Dedifferentiated amniotic fluid mesenchymal stem cell (primary cell): ENCODE measurements around the gene SLC34A1.
"Not testable (repeated sequence)": the region's sequence is repeated elsewhere in the genome, so short reads cannot be mapped to it uniquely, and the experiment has no call there.

ENCODE experiments used
- DNase-seq: peaks from one replicate; pipeline ENCODE4 v3.0.0-alpha.2; 2016; ENCODE audit errors: extremely low spot score

SLC34A1 gene

DNA sequence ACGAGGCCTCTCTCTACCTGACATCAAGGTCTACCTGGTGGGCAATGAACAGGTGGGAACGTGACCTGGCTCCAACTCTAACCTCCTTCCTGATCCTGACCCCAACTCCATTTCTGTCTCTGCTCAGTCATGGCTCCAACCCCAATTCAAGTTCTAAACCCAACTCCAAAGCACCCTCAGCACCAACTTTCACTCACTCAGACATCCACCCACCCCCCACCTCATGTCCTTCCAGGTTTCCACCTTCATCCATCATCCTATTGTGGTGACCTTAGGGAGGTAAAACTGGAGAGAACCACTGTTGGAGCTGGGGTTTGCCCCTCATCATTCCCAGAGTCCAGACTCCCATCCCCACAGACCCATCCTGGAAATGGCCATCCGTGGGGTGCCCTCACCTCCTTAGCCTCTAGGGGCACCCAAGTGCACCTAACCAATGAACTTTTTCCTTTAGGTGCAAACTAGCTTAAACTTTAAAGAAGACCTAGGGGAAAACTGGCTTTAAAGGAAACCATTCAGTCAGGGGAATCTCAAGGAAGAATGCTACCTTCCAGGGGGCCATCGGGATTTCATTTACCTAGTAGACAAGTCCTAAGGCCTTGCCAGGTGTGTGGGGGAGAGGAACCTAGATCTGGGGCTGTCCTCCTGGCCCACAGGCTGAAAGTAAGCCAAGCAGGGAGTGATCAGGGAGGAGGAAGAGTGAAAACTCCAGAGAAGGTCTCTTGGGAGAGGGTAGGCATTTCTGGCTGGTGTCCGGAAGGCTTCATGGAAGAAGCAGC is 15.2 kb upstream of the SLC34A1 start:
- no peak for DNase-seq

DNA sequence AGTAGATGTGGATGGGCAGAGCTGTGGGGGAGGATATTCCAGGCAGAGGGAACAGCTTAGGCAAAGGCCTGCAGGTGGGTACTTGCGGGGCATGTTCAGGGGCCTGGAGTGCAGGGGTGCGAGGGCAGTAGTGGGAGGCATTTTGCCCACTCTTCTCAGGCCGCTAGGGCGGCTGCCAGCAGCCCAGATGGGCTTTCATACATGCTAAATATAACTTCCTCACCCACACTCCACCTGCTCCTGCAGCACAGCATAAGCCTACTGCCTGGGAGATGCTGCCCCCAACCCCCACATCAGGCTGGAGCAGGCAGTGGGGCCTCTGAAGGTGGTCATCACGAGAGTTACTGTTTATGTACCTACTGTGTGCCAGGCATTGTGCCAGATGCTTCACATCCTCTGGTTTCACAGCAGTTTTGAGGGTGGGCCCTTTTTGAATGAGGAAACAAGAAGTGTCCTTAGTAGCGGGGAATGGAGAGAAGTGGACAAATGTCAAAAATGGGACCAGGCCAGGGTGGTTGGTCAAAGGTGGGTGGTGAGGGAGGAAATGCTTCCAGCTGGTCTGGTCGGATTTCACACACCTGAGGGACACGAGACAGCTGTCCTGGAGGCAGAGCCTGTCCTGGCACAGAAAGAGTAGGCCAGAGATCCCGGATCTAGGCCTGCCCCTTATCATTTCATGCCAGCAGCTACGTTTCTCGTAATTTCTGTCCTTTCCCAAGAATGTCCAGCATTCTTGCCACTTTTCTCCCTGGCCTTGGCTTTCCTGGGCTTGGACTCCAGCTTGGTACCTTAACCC is 14.4 kb upstream of the SLC34A1 start:
- no peak for DNase-seq

DNA sequence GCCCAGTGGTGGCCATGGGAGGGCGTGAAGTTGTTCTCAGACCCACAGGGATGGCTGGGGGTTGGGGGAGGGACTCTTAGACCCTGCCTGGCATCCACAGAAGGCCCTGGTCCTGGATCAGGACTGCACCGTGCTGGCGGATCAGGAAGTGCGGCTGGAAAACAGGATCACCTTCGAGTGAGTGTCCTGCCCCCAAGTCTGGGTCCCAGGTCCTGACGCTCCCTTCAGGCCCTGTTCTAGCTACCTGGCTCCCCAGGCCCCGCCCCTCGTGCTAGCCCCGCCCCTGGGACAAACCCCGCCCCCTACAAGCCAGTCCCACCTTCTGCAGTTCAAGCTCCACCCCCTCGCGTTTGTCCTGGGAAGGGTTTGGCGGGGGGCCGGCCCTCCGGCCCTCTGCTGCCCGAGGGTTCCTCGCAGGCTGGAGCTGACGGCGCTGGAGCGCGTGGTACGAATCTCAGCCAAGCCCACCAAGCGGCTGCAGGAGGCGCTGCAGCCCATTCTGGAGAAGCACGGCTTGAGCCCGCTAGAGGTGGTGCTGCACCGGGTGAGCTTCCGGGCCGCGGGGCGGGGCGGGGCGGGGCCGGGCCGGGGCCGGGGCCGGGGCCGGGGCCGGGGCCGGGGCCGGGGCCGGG is 13.6 kb upstream of the SLC34A1 start:
- DNase-seq, result peak; percentile 47

DNA sequence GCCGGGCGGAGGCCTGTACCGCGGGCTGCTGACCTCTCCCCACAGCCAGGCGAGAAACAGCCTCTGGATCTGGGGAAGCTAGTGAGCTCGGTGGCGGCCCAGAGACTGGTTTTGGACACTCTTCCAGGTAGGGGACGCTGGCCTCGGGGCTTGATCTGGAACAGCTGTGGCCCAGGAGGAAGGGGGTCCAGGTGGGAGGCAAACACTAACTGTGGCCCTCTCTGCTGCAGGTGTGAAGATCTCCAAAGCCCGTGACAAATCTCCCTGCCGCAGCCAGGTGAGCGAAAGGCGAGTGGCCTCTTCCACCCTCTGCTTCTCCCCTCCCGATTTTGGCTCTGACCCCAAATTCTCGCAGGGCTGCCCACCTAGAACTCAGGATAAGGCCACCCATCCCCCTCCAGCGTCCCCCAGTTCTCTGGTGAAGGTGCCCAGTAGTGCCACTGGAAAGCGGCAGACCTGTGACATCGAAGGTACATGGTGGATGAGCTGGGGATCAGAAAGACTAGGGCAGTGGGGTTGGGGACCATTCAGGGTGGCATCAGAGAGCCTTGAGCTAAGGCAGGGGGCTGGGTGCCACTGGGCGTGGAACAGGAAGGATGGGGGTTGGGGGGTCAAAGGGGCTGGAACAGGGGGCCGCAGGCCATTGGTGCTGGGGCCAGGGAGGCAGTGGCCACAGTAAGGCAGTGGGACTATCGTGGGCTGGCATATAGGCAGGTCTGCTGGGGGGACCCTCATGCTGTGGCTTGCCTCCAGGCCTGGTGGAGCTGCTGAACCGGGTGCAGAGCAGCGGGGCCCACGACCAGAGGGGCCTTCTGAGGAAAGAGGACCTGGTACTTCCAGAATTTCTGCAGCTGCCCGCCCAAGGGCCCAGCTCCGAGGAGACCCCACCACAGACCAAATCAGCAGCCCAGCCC is 12.9 kb upstream of the SLC34A1 start:
- DNase-seq, result no peak

DNA sequence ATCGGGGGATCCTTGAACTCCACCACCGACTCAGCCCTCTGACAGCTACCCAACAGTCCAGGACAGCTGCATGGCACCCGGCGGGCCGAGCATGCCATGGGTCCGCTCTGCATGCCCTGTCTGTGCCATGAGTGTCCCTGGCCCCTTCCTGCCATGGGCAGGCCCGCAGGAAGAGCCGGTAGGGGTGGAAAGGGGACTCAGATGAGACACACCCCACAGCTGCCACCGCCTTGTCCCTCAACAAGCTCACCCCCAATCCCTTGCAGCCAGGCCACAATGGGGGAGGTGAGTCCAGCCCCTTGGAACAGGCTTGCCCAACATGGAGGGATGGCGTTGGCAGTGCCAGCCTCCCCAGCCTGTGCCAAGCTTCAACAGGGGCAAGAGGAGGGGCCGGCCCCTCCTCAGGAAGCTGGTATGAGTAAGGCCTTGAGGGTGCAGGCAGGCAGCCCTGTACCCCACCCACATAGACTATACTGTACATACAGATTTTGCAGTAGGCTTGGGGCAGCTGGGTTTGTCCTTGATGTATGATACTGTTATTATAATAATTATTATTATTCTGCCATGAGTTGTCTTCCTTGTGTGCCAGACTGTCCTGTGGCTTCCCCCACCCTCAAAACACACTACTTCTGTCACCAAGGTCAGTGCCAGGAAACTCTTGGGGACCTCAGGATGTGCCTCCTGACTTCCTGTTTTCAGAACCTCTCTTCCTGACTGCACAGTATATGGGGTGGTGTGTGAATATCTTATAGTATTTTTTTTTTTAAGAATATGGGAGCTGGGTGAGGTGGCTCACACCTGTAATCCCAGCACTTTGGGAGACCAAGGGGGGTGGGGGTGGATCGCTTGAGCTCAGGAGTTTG is 12.0 kb upstream of the SLC34A1 start:
- no peak for DNase-seq

DNA sequence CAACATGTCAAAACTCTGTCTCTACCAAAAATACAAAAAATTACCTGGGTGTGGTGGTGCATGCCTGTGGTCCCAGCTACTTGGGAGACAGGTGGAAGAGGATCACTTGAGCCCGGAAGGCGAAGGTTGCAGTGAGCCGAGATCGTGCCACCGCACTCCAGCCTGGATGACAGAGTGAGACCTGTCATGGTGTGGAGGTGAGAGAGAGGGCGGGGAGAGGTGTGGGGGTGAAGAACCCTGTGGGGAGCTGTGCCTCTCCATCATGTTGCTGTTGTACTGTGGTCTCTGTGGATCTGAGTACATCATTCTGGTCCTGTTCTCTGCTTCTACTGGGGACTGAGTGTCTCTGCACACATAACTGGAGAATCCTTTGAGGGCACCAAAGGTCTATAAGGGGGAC is 11.3 kb upstream of the SLC34A1 start:
- DNase-seq, result no peak

DNA sequence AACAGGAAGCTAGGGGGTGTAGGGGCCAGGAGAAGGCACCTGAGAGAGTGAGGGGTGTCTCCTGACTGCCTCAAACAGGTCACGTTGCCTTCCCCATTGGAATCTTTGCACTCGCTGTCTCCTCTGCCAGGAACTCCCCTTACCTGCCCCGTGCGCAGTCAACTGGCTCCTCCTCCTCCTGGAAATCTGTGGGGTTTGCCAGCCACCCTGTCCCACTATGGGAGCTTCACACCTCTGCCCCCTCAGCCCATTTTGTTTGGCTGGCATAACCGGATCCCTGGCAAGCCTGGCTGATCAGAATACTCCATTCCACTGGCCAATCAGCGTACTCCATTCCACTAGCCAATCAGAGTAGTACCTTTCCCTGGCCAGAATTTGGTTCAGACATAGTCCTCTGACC is 10.4 kb upstream of the SLC34A1 start:
- DNase-seq, result no peak

DNA sequence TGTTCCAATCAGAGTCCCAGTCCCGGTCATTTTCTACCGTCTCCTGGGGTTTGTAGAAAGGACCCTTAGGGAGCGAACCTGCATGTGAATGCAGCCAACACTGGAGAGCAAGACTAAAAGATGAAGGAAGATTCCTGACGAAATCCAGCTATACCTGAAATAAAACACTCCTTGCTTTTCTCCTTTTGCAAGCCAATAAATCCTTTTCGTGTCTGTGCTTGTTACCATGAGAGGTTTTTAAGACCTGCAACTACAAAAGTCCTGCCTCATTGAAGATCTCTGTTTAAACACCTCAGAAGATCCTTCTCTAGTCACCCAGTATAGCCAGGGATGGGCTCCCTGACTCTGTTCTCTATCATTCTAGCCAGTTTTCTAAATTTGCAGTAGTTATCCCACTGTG is 10.0 kb upstream of the SLC34A1 start:
- no peak for DNase-seq

DNA sequence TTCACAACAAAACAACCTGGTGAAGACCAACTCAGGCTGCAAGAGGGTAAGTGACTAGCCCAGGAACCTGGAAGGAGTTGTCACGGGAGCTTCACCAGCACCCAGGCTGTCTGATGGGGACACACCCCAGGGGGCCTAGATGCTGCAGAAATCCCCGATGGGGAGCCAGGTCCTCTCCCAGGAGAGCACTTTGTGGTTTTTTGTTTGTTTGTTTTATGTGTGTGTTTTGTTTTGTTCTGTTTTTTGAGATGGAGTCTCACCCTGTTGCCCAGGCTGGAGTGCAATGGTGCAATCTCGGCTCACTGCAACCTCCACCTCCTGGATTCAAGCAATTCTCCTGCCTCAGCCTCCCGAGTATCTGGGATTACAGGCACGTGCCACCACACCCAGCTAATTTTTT is 8.7 kb upstream of the SLC34A1 start:
- not testable (repeated sequence) for DNase-seq

DNA sequence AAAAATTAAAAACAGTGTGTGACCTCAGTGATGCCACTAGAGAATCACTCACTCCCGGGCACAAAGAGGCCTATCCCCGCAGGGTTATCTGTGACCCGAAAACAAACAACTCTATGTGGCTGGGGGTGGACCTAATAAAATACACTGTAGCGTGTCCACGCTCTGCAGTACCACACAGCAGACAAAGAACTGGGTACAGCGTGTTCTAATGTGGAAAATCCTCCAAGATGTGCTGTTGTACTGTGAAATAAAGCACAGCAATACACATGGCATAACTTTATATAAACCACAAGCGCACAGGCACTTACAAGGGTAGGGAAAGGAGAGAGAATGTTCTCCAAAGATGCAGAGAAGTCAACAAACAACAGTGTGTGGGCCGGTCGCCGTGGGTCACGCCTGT is 8.1 kb upstream of the SLC34A1 start:
- DNase-seq, result no peak

DNA sequence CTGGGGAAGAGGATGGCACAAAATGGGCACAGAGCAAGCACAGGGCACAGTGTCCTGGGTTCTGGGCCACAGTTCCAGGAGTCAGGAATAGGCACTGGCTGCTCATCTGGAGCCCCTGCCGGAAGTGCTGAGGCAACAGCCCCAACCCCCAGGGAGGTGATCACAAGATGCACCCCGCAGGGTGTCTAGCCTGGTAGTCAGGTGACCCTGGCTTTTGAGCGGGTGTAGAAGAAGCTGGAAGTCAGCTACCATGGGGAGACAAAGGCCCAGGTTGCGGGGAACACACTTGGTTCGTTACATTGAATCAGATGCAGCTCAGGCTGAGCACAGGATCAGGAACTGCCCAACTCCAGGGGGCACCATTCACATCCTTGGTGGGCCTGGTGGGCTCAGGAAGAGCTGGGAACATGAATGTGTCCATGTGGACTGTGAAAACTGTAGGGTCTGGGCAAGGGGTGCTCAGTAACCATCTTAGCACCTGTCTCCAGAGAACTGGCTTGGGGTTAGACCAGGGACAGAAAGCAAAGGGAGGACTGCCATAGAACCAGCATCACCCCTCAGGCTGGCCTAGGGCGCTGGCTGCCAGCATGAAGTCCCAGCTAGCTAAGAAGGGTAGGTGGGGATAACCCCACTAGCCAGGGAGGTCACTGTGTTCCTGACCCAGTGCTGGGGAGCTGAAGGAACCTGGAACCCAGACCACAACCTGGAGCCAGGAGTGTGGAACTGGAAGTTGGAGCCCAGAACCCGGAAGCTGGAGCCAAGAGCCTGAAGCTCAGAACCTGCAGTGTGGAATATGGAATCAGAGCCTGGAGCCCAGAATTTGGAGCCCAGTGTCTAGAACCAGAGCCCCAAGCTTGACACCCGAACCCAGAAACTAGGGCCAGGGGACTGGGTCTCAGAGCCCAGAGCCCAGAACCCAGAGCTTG is 6.1 kb upstream of the SLC34A1 start:
- no peak for DNase-seq

DNA sequence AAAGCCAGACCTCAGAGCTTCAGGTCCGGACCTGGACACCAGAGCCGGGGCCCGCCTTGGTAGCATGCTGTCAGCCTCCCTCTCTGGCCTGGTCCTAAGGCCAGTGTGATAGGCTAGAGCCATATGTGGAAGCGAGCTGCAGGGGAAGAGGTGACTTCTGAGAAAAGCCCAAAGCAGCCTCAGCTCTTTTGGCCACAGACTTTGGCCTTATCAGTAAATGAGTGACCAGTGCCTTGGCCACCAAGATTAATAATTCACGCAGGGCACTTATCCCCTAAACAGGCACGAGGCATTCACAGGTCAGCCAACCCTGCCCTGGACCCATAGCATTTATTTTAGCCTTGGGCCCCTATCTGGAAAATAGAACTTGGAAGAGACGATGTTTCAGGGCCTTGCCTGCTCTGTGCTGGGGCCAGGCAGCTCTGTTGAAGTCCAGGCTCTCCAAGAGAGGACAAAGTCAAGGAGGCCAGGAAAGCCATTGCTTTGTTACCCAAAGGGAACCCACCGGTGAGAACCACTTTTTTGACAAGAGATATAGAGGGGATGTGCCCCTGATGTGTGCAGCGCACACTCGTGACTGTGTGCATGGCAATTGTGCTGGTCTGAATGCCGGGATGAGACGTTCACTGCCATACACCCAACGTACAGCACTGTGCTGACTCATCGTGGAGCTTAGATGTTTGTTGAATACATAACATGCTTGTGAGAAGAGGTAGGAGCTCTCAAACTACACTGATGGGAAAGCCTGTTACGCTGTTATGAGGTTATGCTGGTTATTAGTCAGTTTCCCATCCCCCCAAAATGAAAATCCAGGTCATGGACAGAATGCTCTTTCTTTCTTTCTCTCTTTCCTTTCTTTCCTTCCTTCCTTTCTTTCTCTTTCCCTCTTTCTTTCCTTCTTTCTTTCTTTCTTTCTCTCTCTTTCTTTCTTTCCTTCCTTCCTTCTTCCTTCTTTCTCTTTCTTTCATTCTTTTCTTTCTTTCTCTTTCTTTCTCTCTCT is 5.0 kb upstream of the SLC34A1 start:
- DNase-seq, result peak; percentile 77

DNA sequence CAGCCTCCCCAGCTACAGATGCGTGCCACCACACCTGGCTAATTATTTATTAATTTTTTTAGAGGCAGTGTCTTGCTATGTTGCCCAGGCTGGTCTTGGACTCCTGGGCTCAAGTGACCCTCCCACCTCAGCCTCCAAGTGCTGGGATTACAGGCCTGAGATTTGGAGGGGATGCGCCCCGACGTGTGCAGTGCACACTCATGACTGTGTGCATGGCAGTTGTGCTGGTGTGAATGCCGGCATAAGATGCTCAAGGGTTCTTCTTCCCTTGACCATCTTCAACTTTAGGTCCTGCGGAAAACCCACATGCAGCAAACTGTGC is 3.5 kb upstream of the SLC34A1 start:
- no peak for DNase-seq

DNA sequence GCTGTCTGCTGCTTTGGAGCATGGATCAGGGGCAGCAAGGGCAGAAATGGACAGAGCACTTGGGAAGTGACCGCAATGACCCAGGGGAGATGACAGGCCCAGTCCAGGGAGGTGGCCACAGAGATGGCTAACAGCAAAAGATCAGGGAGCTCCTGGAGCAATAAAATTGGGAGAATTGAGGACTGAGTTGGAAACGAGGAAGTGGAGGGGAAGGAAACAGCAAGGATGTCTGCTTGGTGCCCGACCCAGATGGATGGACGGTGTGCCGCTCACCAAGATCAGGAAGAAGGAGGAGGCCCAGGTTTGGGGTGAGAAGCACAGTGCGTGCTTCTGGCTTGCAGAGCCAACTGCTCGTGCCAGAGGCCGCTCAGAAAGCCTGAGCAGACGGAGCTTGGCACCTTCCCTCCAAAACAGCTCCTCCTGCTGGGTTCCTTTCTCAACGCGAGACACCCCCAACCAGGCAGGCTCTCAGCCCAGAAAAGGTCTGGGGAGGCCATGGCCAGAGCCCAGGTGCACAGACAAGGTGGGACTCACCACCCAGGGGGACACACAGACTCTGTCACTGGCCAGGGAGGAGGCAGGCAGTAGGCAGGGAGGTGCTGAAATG is 1.7 kb upstream of the SLC34A1 start:
- no peak for DNase-seq

DNA sequence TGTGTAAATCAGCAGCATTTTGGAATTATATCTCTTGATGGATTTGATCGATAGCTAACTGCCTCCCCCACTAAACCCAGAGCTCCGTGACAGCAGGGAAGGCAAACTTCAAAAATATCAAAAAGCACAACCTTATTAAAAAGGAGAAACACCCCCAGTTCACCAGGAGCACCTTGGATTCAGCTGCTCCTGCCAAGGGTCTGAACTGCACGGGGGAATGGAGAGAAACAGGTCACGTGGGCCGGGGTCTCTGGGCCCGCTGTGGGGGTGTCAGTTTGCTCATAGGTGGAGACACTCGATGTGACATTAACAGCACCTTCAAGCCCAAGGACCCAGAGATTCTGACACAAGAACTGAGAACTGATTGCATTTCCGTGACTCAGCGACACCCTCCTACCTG is 1.1 kb upstream of the SLC34A1 start:
- DNase-seq, result no peak

DNA sequence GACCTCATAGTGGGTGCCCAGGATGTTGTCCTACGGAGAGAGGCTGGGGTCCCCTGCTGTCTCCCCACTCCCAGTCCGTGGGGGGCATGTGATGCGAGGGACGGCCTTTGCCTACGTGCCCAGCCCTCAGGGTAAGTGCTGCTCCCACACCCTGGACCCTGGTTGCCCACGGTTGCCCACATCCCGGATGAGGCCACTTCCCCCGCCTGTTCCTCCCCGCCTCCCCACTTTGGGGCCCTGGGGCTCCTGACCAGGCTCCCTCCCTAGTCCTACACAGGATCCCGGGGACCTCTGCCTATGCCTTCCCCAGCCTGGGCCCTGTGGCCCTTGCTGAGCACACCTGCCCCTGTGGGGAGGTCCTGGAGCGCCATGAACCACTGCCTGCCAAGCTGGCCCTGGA is 1.5 kb downstream of the SLC34A1 start:
- DNase-seq, result no peak

DNA sequence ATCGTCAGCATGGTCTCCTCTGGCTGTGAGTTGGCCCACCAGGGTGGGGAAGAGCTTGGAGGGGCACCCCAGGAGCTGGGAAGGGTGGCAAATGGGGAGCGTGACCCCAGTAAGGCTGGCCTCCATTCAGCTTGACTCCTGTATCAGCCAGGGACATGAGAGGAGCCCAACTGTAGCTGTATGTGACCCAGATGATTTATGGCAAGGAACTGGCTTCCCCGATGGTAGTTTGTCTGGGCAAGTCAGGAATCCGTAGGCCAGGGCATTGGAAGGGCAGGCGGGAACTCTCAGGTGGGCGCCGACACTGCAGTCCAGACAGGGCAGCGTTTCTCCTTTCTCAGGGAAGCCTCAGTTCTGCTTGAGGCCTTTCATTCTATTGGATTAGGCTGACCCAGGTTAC is 2.3 kb downstream of the SLC34A1 start:
- DNase-seq, result no peak

DNA sequence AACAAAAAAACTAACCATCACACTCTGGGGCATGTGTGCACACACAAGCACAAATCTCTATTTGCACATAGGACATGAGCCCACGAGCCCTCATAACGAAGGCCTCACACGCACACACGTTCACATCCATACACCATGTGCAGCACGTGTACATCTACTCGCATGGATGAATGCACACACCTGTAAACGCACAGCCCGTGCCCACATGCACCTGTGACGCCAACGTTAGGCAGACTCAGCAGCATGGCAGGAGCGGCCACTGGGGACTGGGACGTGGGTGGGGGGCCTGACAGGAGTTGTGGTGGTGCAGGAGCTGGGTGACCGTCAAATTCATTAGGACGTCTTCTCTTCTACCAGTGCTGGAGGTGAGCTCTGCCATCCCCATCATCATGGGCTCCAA is 3.2 kb downstream of the SLC34A1 start:
- DNase-seq, result no peak
